Tibial nerve (tissue), 4 donors: ENCODE data around the gene CREM.

Source experiments
- EP300 ChIP-seq, 2 donors: sonication (generic); formaldehyde crosslinking; IDR thresholded peaks; one replicate each; pipeline ENCODE4 v1.6.1; 2017; ENCODE audit warnings: antibody characterized with exemption in 2 of 2, mild to moderate bottlenecking in 1 of 2
- TF ChIP-seq, protein P1 (sequence below), 5 experiments: fragments of 200-600 bp in 3 of 5; fragments of 450-650 bp in 2 of 5; sonication (generic) in 3 of 5; IDR thresholded peaks; one replicate each; pipeline ENCODE4 v1.5.1; 2016 to 2019; ENCODE audit warnings: antibody characterized with exemption in 5 of 5, mild to moderate bottlenecking in 3 of 5, moderate library complexity in 2 of 5

DNA sequence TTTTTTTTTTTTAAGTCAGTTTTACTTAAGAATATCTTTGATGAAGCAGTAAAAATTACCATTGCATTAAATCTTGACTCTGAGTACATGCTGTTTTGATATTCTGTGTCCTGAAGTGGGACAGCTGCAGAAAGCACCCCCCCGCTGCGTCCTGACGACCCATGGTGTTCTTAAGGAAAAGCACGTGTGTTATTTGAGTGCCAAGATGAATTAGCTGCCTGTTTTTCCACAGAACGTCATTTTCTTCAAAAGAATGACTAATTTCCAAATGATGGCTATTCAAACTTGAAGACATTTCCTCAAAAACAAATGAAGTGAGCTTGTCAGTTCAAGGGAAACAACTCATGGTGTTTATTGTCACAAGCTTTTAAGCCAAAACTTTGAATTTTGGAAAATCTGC is 45.9 kb downstream of the CREM start:
- TF ChIP-seq, protein P1, sequence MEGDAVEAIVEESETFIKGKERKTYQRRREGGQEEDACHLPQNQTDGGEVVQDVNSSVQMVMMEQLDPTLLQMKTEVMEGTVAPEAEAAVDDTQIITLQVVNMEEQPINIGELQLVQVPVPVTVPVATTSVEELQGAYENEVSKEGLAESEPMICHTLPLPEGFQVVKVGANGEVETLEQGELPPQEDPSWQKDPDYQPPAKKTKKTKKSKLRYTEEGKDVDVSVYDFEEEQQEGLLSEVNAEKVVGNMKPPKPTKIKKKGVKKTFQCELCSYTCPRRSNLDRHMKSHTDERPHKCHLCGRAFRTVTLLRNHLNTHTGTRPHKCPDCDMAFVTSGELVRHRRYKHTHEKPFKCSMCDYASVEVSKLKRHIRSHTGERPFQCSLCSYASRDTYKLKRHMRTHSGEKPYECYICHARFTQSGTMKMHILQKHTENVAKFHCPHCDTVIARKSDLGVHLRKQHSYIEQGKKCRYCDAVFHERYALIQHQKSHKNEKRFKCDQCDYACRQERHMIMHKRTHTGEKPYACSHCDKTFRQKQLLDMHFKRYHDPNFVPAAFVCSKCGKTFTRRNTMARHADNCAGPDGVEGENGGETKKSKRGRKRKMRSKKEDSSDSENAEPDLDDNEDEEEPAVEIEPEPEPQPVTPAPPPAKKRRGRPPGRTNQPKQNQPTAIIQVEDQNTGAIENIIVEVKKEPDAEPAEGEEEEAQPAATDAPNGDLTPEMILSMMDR (IDR thresholded peaks at IDR 0.05): no peak
- peak; percentile 33 to 53 for TF ChIP-seq EP300 (IDR thresholded peaks at IDR 0.05)
